Stomach (tissue), 9 donors: ENCODE measurements around the gene KCNIP4. TPM values are rescaled to one million over a fixed set of nuclear protein-coding genes. Genes with fewer than 3 reads are reported as not detected.
"Not testable (repeated sequence)": the region's sequence is repeated elsewhere in the genome, so short reads cannot be mapped to it uniquely, and the experiment has no call there.

Experiments used
- DNase-seq, 2 donors: peaks; one replicate each; pipeline versions ENCODE4 v3.0.0 to v3.0.0-alpha.2; 2013 to 2019
- H3K27ac ChIP-seq, 5 donors: fragments of 200-600 bp in 4 of 5; sonication (generic) in 4 of 5; one replicate each; pipeline ENCODE4 v1.5.1; 2013 to 2019; ENCODE audit warnings: mild to moderate bottlenecking in 1 of 5, moderate library complexity in 1 of 5
- H3K27me3 ChIP-seq, 3 donors: fragments of 200-600 bp; sonication (generic); one replicate each; pipeline ENCODE4 v1.5.1; 2017 to 2019; ENCODE audit warnings: mixed run types in 1 of 3
- H3K36me3 ChIP-seq, 4 donors: fragments of 200-600 bp; sonication (generic); 1 replicate in 3 of 4; 2 replicates in 1 of 4; pipeline ENCODE4 v1.5.1; 2016 to 2019
- H3K4me1 ChIP-seq, 4 donors: fragments of 200-600 bp; sonication (generic); one replicate each; pipeline ENCODE4 v1.5.1; 2016 to 2019
- H3K4me3 ChIP-seq, 4 donors: fragments of 200-600 bp; sonication (generic) in 3 of 4; one replicate each; pipeline ENCODE4 v1.5.1; 2016 to 2019; ENCODE audit warnings: mild to moderate bottlenecking in 1 of 4
- H3K9me3 ChIP-seq, 4 donors: fragments of 200-600 bp; sonication (generic); one replicate each; pipeline ENCODE4 v1.5.1; 2016 to 2019
- CTCF ChIP-seq, 7 experiments: fragments of 450-650 bp in 4 of 7; fragments of 200-600 bp in 3 of 7; sonication (generic) in 3 of 7; IDR thresholded peaks; one replicate each; pipeline ENCODE4 v1.5.1; 2016 to 2019; ENCODE audit warnings: antibody characterized with exemption in 7 of 7, control low read depth in 2 of 7, mild to moderate bottlenecking in 1 of 7
- EP300 ChIP-seq: sonication (generic); formaldehyde crosslinking; IDR thresholded peaks from one replicate; pipeline ENCODE4 v1.6.1; 2017; ENCODE audit warnings: antibody characterized with exemption
- POLR2A ChIP-seq, 4 donors: fragments of 450-650 bp; IDR thresholded peaks; one replicate each; pipeline ENCODE4 v1.6.1; 2016; ENCODE audit warnings: antibody characterized with exemption in 4 of 4, control low read depth in 2 of 4, mild to moderate bottlenecking in 1 of 4, moderate library complexity in 1 of 4
- POLR2AphosphoS5 ChIP-seq, 3 donors: sonication (generic); formaldehyde crosslinking; IDR thresholded peaks; one replicate each; pipeline ENCODE4 v1.6.1; 2016; ENCODE audit warnings: antibody characterized with exemption in 3 of 3
- WGBS, 5 donors: extraction: QIAGEN DNeasy Blood & Tissue Kit in 3 of 5; methylation state at CpG; one replicate each; pipeline versions ENCODE4 v1.1.5 to v1.1.7; 2013 to 2018; 5-methylcytosine and 5-hydroxymethylcytosine counted together
- intact Hi-C: fragments of 100-400 bp; cut with DNase I; formaldehyde crosslinking; loops from one replicate; pipeline ENCODE4 v1.15.1; 2023; ENCODE audit warnings: low total_unique reads
- polyA plus RNA-seq, 3 donors: library from polyadenylated mRNA; stranded (reverse); fragments of 200-250 nt; gene quantifications; one replicate each; pipeline ENCODE4 v1.2.3, GENCODE V29; 2013
- total RNA-seq, 5 donors: library from RNA; depleted of rRNA; stranded (reverse); fragments of >200 nt; gene quantifications; one replicate each; pipeline versions ENCODE4 v1.1.0 to v1.2.3, GENCODE V29; 2014 to 2016
- donor health status: healthy with polysubstance abuse.
- donor health status: Bipolar disorder and iron deficiency.
- donor health status: healthy.

Gene KCNIP4
- total and polyA plus RNA-seq, 8 donors = 0.23 to 1.8 (median 1.3) TPM; not detected in 4

GRCh38 chr4:20787940-20788665 lies 1160.5 kb downstream of the KCNIP4 start:
- Histone ChIP-seq H3K4me1 (no peaks in the 10 kb centered on the region), H3K36me3 (no peaks in the 10 kb centered on the region), H3K27ac (no peak overlapping the region), H3K27me3 (no peaks in the 10 kb centered on the region), H3K4me3 (no peak overlapping the region), H3K9me3 (peaks cover 0 to 8% (median 4%) of the 10 kb centered on the region in 4 donors)
- WGBS, 5 donors = 57 to 68% (median 65%) methylated on average over 2 of the region's 2 CpGs
- peak in 1 of 2 donors; percentile 10 for DNase-seq
- TF ChIP-seq CTCF (IDR thresholded peaks at IDR 0.05) (no peak), POLR2A (IDR thresholded peaks at IDR 0.05) (no peak), EP300 (no peak), POLR2AphosphoS5 (IDR thresholded peaks at IDR 0.05) (no peak)
- intact Hi-C loops = no loop called here

- H3K27ac ChIP-seq, H3K36me3 ChIP-seq, H3K4me1 ChIP-seq, intact Hi-C loops, H3K27me3 ChIP-seq, DNase-seq, H3K4me3 ChIP-seq: not testable (repeated sequence)
- H3K9me3 ChIP-seq = peaks cover 0 to 35% (median 18%) of the 10 kb centered on the region in 4 donors
- WGBS, 5 donors = 82 to 92% (median 88%) methylated on average over 1 of the region's 1 CpG
Observed at GRCh38 chr4:20783134-20783533, 1165.4 kb downstream of the KCNIP4 start.

DNA sequence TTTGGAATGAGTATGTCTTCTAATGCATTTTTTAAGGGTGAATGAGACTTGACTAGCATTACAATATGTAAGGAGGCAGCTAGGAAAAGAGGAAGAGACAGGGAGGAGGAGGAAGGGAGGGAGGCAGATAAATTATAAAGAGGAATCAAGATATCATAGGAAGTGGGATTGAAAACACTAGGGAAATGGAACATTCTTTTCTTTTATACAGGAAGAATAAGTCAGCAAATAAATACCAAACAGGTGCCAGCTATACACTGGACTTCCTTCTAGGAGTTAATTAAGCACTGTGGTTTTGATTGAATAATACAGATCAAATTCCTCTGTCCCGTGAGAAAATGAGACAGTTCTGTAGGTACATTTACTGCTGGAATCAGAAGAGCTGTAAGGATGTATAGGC lies 1169.7 kb downstream of the KCNIP4 start:
- Histone ChIP-seq H3K9me3 (peaks cover 0 to 35% (median 18%) of the 10 kb centered on the region in 4 donors), H3K27ac (no peak overlapping the region), H3K27me3 (no peaks in the 10 kb centered on the region), H3K36me3 (no peaks in the 10 kb centered on the region), H3K4me3 (no peak overlapping the region), H3K4me1 (no peaks in the 10 kb centered on the region)
- intact Hi-C loops = loop anchor here (10.0 kb wide), 1 partner anchor 696 kb away; no protein-coding TSS in a partner anchor
- no peak for DNase-seq
- 38 to 56% (median 41%) methylated on average over 1 of the region's 1 CpG for WGBS, 5 donors
- TF ChIP-seq CTCF (IDR thresholded peaks at IDR 0.05) = no peak

GRCh38 chr4:20773144-20773997 lies 1175.2 kb downstream of the KCNIP4 start:
- H3K9me3 ChIP-seq = no peaks in the 10 kb centered on the region
- DNase-seq = peak; percentile 28 to 85
- H3K4me3 ChIP-seq = no peak overlapping the region
- no peaks in the 10 kb centered on the region for H3K27me3 ChIP-seq
- no peak overlapping the region for H3K27ac ChIP-seq
- peaks cover 0 to 8% (median 3%) of the 10 kb centered on the region in 4 donors for H3K4me1 ChIP-seq
- no peak for TF ChIP-seq POLR2AphosphoS5 (IDR thresholded peaks at IDR 0.05)
- TF ChIP-seq CTCF (IDR thresholded peaks at IDR 0.05) = peak in 4 of 7 experiments; percentile 25 to 65 (median 48)
- TF ChIP-seq POLR2A (IDR thresholded peaks at IDR 0.05) = no peak
- no peaks in the 10 kb centered on the region for H3K36me3 ChIP-seq
- WGBS, 5 donors = 24 to 32% (median 25%) methylated on average over 14 of the region's 14 CpGs
- intact Hi-C loops = loop anchor here (10.0 kb wide), 1 partner anchor 701 kb away; no protein-coding TSS in a partner anchor
